Vagina (tissue), 2 donors: ENCODE measurements around the gene DDX43. TPM values are rescaled to one million over a fixed set of nuclear protein-coding genes. Genes with fewer than 3 reads are reported as not detected.

ENCODE experiments used
- DNase-seq, 2 donors: peaks; one replicate each; pipeline ENCODE4 v3.0.0-alpha.2; 2017; ENCODE audit errors: extremely low spot score in 2 of 2
- H3K27ac ChIP-seq: fragments of 200-600 bp; sonication (generic); one replicate; pipeline ENCODE4 v1.5.1; 2019
- H3K27me3 ChIP-seq: fragments of 200-600 bp; sonication (generic); one replicate; pipeline ENCODE4 v1.5.1; 2019
- H3K36me3 ChIP-seq, 2 donors: fragments of 200-600 bp; sonication (generic); one replicate each; pipeline ENCODE4 v1.5.1; 2017 to 2019
- H3K4me1 ChIP-seq: fragments of 200-600 bp; sonication (generic); one replicate; pipeline ENCODE4 v1.5.1; 2019
- H3K4me3 ChIP-seq, 2 donors: fragments of 200-600 bp; sonication (generic); 1 replicate in 1 of 2; 2 replicates in 1 of 2; pipeline ENCODE4 v1.5.1; 2016 to 2019
- H3K9me3 ChIP-seq: fragments of 200-600 bp; sonication (generic); one replicate; pipeline ENCODE4 v1.5.1; 2019
- CTCF ChIP-seq, 3 experiments: fragments of 450-650 bp in 2 of 3; fragments of 200-600 bp in 1 of 3; sonication (generic) in 1 of 3; IDR thresholded peaks; one replicate each; pipeline ENCODE4 v1.5.1; 2017 to 2019; ENCODE audit warnings: antibody characterized with exemption in 3 of 3, mild to moderate bottlenecking in 2 of 3, moderate library complexity in 2 of 3
- POLR2A ChIP-seq, 2 donors: fragments of 450-650 bp; IDR thresholded peaks; one replicate each; pipeline ENCODE4 v1.6.1; 2017; ENCODE audit warnings: antibody characterized with exemption in 2 of 2, mild to moderate bottlenecking in 2 of 2, moderate library complexity in 2 of 2
- POLR2AphosphoS5 ChIP-seq, 2 donors: sonication (generic); formaldehyde crosslinking; IDR thresholded peaks; one replicate each; pipeline ENCODE4 v1.9.0; 2017; ENCODE audit warnings: antibody characterized with exemption in 2 of 2, mild to moderate bottlenecking in 2 of 2, low read depth in 1 of 2; ENCODE audit not compliant: insufficient read depth in 1 of 2
- intact Hi-C: fragments of 100-400 bp; cut with DNase I; formaldehyde crosslinking; loops from one replicate; pipeline ENCODE4 v1.15.1; 2023
- total RNA-seq: library from RNA; depleted of rRNA; stranded (reverse); fragments of >200 nt; gene quantifications from one replicate; pipeline ENCODE4 v1.2.3, GENCODE V29; 2016

The DDX43 gene
- 0.49 TPM for total RNA-seq

- Histone ChIP-seq H3K36me3 (no peaks in the 10 kb centered on the region), H3K4me3 (no peak within 1 kb of the TSS), H3K27me3 (no peaks in the 10 kb centered on the region), H3K9me3 (no peaks in the 10 kb centered on the region), H3K4me1 (no peaks in the 10 kb centered on the region), H3K27ac (no peak within 1 kb of the TSS)
- DNase-seq, result no peak
- TF ChIP-seq POLR2AphosphoS5 (IDR thresholded peaks at IDR 0.05; ENCODE audit: insufficient read depth in 1 of 2, low read depth in 1 of 2) (no peak), POLR2A (IDR thresholded peaks at IDR 0.05) (no peak), CTCF (IDR thresholded peaks at IDR 0.05) (no peak)
- intact Hi-C loops, result no loop called here
Measured at GRCh38 chr6:73394577-73395354, at the start of gene DDX43. DDX43 (plus strand) TSS chr6:73394828; CDS start chr6:73394906, 78 bp downstream.

GRCh38 chr6:73348550-73349204, 46.0 kb upstream of the DDX43 start:
- Histone ChIP-seq H3K4me3 (no peak overlapping the region), H3K27ac (no peak overlapping the region), H3K9me3 (no peaks in the 10 kb centered on the region), H3K36me3 (no peaks in the 10 kb centered on the region), H3K27me3 (no peaks in the 10 kb centered on the region), H3K4me1 (no peaks in the 10 kb centered on the region)
- intact Hi-C loops, result no loop called here
- no peak for DNase-seq
- TF ChIP-seq POLR2AphosphoS5 (IDR thresholded peaks at IDR 0.05; ENCODE audit: insufficient read depth in 1 of 2, low read depth in 1 of 2) (no peak), POLR2A (IDR thresholded peaks at IDR 0.05) (no peak), CTCF (IDR thresholded peaks at IDR 0.05) (no peak)

GRCh38 chr6:73349311-73349710, 45.3 kb upstream of the DDX43 start:
- H3K27me3 ChIP-seq, result no peaks in the 10 kb centered on the region
- DNase-seq, result no peak
- no peaks in the 10 kb centered on the region for H3K36me3 ChIP-seq
- no peak for TF ChIP-seq POLR2A (IDR thresholded peaks at IDR 0.05)
- no peak for TF ChIP-seq POLR2AphosphoS5 (IDR thresholded peaks at IDR 0.05; ENCODE audit: insufficient read depth in 1 of 2, low read depth in 1 of 2)
- no peak for TF ChIP-seq CTCF (IDR thresholded peaks at IDR 0.05)
- intact Hi-C loops, result no loop called here
- H3K9me3 ChIP-seq, result no peaks in the 10 kb centered on the region
- no peak overlapping the region for H3K4me3 ChIP-seq
- H3K4me1 ChIP-seq, result no peaks in the 10 kb centered on the region
- no peak overlapping the region for H3K27ac ChIP-seq

- Histone ChIP-seq H3K4me1 (no peaks in the 10 kb centered on the region), H3K9me3 (no peaks in the 10 kb centered on the region), H3K4me3 (no peak within 1 kb of the TSS), H3K27ac (no peak within 1 kb of the TSS), H3K36me3 (no peaks in the 10 kb centered on the region), H3K27me3 (no peaks in the 10 kb centered on the region)
- intact Hi-C loops, result no loop called here
- DNase-seq, result no peak
- TF ChIP-seq POLR2AphosphoS5 (IDR thresholded peaks at IDR 0.05; ENCODE audit: insufficient read depth in 1 of 2, low read depth in 1 of 2), result no peak
Measured at GRCh38 chr6:73353636-73354593, 40.7 kb upstream of the DDX43 start, which contains the start of gene DPPA5. DPPA5 (minus strand) TSS chr6:73354276; CDS start chr6:73354225, 51 bp downstream.

GRCh38 chr6:73362358-73362757, 32.3 kb upstream of the DDX43 start, which contains the start of gene KHDC3L:
KHDC3L (plus strand) TSS chr6:73362658; CDS start chr6:73362730, 72 bp downstream.
- no peak within 1 kb of the TSS for H3K4me3 ChIP-seq
- intact Hi-C loops, result no loop called here
- no peak for DNase-seq
- H3K27ac ChIP-seq, result no peak within 1 kb of the TSS
- TF ChIP-seq POLR2A (IDR thresholded peaks at IDR 0.05) (no peak), POLR2AphosphoS5 (IDR thresholded peaks at IDR 0.05; ENCODE audit: insufficient read depth in 1 of 2, low read depth in 1 of 2) (no peak), CTCF (IDR thresholded peaks at IDR 0.05) (no peak)
- H3K4me1 ChIP-seq, result no peaks in the 10 kb centered on the region
- no peaks in the 10 kb centered on the region for H3K9me3 ChIP-seq
- no peaks in the 10 kb centered on the region for H3K27me3 ChIP-seq
- no peaks in the 10 kb centered on the region for H3K36me3 ChIP-seq
